ENCODE data around the gene ORMDL3. TPM values are rescaled to one million over a fixed set of nuclear protein-coding genes. Genes with fewer than 3 reads are reported as not detected.
A peak's percentile ranks its signal among the peaks of the same experiment; 100 is the strongest.
"Not testable (repeated sequence)": the region's sequence is repeated elsewhere in the genome, so short reads cannot be mapped to it uniquely, and the experiment has no call there.

Gene ORMDL3
- total RNA-seq, 1 donor from 2014 or later = 55.2 TPM

GRCh38 chr17:39924691-39925055 is 2.7 kb downstream of the ORMDL3 start:
- DNase-seq (ENCODE audit: low read depth) = no peak

GRCh38 chr17:39923836-39924690 is 3.3 kb downstream of the ORMDL3 start:
- DNase-seq (ENCODE audit: low read depth) = no peak

GRCh38 chr17:39923230-39923629 is 4.2 kb downstream of the ORMDL3 start:
- no peak for DNase-seq (ENCODE audit: low read depth)

- no peak for DNase-seq (ENCODE audit: low read depth)
These were observed 5.4 kb downstream of the ORMDL3 start for GRCh38 chr17:39922006-39922405.

GRCh38 chr17:39921323-39921722 is 6.1 kb downstream of the ORMDL3 start:
- DNase-seq (ENCODE audit: low read depth) = no peak

GRCh38 chr17:39920218-39921210 is 6.9 kb downstream of the ORMDL3 start:
- DNase-seq (ENCODE audit: low read depth) = no peak

- DNase-seq (ENCODE audit: low read depth) = no peak
These were observed 8.2 kb downstream of the ORMDL3 start for GRCh38 chr17:39919087-39919683.

- DNase-seq (ENCODE audit: low read depth) = no peak
These were observed 10.5 kb downstream of the ORMDL3 start for GRCh38 chr17:39916918-39917317.

GRCh38 chr17:39915559-39915958 is 11.8 kb downstream of the ORMDL3 start:
- no peak for DNase-seq (ENCODE audit: low read depth)

- no peak for DNase-seq (ENCODE audit: low read depth)
These were observed 13.4 kb downstream of the ORMDL3 start for GRCh38 chr17:39913989-39914388.

- DNase-seq (ENCODE audit: low read depth) = no peak
These were observed 18.5 kb downstream of the ORMDL3 start for GRCh38 chr17:39908789-39909352.

- no peak for DNase-seq (ENCODE audit: low read depth)
These were observed 22.5 kb downstream of the ORMDL3 start for GRCh38 chr17:39904990-39905288.

GRCh38 chr17:39903158-39903884 is 24.1 kb downstream of the ORMDL3 start:
- no peak for DNase-seq (ENCODE audit: low read depth)

GRCh38 chr17:39902027-39902426 is 25.4 kb downstream of the ORMDL3 start:
- not testable (repeated sequence) for DNase-seq (ENCODE audit: low read depth)

GRCh38 chr17:39899215-39899614 is 28.2 kb downstream of the ORMDL3 start:
- DNase-seq (ENCODE audit: low read depth) = no peak

GRCh38 chr17:39898088-39898487 is 29.3 kb downstream of the ORMDL3 start:
- DNase-seq (ENCODE audit: low read depth) = no peak

GRCh38 chr17:39894681-39895376 is 32.6 kb downstream of the ORMDL3 start:
- DNase-seq (ENCODE audit: low read depth) = no peak

GRCh38 chr17:39889200-39889599 is 38.2 kb downstream of the ORMDL3 start:
- no peak for DNase-seq (ENCODE audit: low read depth)

GRCh38 chr17:39887078-39887477 is 40.3 kb downstream of the ORMDL3 start:
- no peak for DNase-seq (ENCODE audit: low read depth)

- DNase-seq (ENCODE audit: low read depth) = not testable (repeated sequence)
These were observed 41.3 kb downstream of the ORMDL3 start for GRCh38 chr17:39886102-39886501.

GRCh38 chr17:39872751-39873150 is 54.6 kb downstream of the ORMDL3 start:
- peak; percentile 16 for DNase-seq (ENCODE audit: low read depth)

Data from renal cortical epithelial cell (primary cell).